Cortex of kidney (tissue), 1 donor: ENCODE data around the gene PTGS1.
"Not testable (repeated sequence)": the region's sequence is repeated elsewhere in the genome, so short reads cannot be mapped to it uniquely, and the experiment has no call there.

Source experiments
- DNase-seq: peaks from one replicate; lab custom pipeline; 2025; lab: John Stamatoyannopoulos, UW

The PTGS1 gene

DNA sequence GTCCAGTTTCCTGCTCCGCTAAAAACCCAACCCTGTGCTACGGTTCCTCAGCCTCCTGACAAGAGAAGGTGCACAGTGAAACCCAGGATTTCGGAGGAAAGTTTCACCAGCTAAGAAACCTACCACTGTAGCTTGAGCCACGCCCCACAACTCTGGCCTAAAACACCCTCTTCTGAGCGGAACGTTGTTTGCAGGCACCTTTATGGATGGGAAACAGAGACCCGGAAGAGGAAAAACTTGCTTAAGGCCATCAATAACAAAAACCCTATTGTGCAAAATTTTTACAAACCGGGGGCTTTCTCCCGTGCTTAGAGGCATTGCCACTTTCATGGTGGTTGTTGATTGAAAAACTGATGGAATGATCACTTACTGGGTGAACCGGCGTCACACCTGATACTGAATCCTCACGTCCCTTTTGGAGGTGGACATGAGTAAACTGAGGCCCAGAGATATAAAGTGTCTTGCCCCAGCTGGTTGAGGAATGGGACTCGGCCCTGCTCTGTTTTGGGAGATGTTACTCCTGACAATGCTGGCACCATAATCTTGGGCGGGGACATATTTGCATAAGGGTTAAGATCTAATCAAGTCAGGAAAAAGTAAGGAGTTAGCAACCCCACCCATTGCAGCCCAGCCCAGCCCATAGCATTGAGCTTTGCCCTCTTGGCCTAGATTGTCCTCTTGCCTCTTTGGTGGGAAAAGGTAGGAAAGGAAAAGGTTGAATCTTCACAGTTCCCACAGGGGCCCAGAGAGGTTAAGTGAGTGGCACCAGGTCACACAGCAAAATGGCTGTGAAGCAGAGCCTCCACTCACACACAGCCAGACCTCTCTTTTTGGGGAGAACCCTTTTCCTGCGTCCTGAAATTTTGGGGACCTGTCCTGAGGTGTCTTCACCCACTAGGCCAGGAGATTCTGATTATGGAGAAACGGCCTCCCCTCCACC is 23.2 kb upstream of the PTGS1 start:
- no peak for DNase-seq

DNA sequence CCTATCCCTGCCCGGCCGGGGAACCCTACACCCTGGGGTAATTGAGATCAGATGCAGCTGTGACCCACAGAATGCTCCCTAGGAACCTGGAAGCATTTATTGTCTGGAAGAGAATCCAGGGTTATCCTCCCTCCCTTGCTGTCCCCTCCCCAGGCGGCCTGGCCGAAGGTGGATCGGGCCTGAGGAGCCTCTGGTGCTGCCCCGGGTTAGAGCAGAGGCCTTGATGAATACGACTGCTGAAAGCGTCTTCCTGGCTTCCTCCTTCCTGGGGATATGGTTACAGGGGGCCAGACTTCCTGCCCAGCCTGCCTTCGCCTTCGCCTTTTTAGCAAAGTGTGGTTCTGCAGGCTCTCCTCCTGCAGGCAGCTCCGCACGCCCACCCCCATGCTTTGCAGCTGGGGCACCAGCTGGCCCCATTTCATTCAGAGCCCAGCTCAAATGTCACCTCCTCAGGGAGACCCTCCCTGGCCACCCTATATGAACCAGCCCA is 22.5 kb upstream of the PTGS1 start:
- DNase-seq, result no peak

DNA sequence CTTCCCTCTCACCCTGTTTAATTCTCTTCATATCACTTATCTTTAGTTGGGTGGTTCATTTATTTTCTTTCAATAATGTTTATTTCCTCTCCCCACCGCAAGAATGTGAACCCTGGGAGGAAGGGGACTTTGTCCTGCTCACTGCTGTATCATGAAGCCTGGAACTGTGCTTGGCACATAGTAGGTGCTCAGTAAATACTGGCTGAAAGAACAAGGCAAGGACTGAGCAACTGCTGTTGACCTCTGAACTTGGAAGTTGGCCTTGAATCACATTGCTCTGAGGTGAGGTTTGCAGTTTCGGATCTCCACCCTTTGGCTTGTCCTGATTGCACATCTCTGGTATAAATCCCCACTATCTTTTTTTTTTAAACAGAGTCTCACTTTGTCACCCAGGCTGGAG is 22.0 kb upstream of the PTGS1 start:
- DNase-seq, result no peak

DNA sequence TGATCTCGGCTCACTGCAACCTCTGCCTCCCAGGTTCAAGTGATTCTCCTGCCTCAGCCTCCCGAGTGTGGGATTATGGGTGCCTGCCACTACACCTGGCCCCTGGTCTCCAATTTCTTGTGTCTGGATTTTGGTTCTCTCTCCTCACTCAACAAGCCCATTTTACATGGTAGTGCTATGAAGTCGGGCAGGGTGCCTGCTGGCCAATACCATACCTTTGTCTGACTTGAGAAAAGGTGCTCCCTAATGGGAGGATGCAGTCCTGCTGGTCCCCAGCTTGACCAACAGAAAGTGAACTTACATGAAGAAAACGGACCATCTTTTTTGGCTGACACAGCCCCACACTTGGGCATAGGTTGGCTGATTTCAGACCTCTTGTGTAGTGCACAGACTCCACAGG is 21.6 kb upstream of the PTGS1 start:
- DNase-seq, result no peak

DNA sequence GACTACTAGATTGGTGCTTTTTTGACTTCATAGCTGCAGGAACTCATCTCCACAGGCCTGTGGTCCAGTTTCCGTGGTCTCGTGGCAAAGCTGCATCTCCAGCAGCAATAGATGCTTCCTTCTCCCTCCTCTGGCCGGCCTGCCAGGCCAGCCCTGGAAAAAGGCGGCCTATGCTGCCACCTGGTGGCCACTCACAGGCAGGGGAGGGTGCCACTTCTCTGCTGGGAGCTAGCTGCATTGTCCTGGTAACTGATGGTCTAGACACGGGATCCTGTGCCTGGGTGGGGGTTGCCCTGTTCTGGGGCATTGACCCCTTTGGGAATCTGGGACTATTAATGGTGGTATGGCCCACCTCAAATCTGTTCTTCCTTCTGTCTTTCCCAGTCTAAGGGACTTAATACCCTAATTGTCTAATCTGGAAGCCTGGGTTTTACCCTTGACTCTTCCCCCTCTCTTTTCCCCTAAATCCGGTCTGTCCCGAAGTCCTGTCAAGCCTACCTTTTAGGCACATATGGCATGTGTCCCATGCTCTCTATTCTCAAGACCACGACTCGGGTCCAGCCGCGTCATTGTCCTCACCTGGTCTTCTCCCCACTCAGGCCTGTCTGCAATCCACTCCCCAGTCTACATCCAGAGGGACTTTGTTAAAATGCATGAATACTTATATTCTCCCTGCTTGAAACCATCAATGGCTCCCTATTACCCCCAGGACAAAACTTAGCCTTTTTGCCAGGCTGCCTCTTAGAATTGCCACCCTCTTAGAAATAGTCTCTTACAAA is 20.1 kb upstream of the PTGS1 start:
- peak; percentile 40 for DNase-seq

DNA sequence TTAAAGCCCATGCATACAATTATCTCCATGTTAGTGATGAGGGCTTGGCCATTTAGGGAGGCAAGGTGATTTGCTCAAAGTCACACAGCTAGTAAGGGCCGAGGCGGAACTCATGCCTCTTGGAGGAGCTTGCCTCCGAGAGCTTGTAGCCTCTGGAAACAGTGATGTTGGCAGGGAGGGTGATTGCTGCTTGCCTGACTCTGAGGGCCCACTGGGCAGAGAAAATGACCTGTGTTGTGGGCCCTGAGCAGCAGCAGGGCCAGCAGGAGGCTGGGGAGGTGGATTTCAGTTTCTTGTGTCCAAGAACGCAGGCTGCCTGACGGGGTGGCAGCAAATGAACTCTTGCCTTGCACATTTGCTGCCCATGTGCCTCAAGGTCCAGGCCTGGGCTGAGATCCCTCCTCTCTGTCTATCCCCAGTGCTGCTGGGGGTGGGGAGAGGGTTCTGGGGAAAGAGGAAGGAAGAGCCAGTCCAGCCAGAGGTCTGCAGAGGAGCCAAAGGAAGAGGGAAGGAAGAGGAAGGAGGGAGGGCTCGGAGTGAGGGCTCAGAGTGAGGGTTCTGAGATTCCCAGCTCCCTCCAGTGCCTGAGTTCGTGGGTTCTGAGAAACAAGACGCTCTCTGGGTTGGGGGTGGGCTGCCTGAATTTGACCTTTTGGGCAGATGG is 16.2 kb upstream of the PTGS1 start:
- no peak for DNase-seq

DNA sequence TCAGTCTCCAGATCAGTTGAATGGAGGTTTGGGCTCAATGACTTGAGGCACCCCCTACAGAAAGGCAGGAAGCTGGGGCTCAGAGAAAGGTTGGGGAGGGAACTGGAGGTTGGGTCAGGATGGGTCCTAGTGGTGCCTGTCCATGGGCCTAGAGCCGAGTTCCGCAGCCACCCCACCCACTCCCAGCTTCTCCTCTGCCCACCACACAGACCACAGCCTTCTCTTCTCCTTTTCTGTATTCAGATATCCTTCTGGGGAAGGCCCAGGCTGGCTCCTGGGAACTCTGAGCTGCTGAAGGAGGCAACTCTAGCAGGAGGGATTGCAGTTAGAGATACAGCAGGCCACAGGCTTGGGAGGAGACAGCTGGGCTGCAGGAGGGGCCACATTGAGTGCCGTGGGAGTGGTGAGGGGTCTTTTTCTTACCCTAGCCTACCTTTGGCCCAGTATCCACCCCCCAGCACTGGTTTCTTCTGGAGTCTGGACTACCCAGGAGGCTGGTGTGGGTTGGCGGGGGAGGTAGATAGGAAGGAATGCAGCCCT is 15.4 kb upstream of the PTGS1 start:
- DNase-seq, result no peak

DNA sequence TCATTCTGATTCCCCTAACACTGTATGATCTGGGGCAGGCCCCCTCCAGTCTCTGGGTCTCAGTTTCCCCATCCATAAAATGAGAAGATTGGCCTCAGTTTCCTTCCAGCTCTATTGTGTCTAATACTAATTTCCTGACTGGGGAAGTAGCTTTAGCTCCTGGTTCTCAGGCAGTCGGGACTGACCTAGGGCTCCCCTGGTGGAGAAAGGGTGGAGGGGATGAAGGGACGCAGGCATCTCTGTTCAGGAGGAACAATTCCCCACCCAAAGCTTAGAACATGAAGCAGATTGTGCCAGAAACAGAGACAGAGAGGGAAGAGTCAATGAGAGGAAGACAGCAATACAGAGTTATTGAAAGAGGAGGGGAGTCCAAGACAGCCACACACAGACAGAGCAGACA is 14.2 kb upstream of the PTGS1 start:
- no peak for DNase-seq

DNA sequence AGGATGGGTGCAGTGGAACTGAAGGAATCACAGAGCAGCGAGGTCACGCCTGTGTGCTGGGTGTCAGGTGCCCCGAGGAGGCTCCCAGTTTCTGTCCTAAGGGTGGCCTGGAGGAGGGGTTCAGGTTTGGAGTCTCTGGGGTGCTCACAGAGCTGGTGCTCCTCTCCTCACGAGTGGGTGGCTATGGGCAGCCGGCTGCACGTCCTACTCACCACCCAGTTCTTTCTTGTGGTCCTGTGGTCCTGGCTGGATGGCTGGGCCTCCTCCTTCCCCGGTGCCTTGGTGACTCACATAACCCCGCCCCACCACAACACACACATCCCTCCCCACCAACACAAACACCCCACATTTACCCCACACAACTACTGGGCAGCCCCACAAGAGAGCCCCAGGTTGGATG is 9.9 kb upstream of the PTGS1 start:
- no peak for DNase-seq

DNA sequence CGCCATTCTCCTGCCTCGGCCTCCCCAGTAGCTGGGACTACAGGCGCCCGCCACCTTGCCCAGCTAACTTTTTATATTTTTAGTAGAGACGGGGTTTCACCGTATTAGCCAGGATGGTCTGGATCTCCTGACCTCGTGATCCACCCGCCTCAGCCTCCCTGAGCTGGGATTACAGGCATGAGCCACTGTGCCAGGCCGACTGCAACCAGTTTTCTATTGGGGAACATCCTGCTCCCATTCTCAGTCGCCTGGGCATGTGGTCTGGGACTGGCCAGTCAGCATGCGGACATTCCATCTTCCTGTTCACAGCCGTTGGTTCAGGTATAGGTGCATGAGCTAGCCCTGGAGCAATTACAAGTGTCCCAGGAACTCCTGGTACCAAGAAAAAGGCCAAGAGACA is 7.7 kb upstream of the PTGS1 start:
- DNase-seq, result not testable (repeated sequence)

DNA sequence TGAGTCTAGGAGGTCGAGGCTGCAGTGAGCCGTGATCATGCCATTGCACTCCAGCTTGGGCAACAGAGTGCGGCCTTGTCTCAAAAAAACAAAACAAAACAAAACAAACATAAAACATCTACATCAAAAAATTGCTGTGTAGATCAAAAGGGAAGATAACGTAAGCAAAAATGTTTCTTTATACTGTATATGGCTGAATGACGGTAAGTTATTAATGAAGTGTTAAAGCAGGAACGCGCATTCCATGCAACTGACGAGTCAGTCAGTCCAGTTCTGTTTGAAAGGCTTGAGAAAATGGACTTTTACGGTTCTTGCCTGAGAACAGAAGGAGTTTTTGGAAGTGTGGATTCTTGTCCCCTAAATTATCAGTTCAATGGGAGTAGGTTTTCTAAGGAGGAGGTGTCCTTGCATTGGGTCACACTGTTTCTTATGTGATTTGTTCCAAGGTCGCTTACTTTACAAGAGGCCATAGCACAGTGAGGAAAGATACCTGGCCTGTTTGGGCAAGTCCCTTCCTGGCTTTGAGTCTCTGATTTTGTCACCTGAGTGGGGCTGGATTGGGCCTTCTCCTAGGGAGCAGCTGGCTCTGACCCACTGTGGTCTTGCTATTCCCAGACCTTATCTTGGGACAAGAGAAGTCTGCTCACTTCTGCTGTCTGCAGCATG is 6.6 kb upstream of the PTGS1 start:
- no peak for DNase-seq

DNA sequence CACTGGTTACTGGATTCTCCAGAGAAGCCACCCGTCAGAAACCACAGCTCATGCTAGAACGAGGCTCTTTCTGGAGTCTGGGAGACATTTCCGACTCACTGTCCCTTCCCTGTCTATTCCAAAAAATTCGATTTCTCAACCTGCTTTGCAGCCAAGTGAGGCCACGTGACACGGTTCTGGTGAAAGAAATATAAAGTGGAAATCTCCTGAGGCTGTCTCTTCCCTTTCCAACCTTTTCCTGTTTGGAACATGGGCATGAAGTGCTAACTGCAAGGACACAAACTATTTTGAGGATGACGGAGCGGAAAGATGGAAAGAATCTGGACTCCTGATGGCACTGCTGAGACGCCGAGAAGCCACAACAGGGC is 6.1 kb upstream of the PTGS1 start:
- DNase-seq, result no peak

DNA sequence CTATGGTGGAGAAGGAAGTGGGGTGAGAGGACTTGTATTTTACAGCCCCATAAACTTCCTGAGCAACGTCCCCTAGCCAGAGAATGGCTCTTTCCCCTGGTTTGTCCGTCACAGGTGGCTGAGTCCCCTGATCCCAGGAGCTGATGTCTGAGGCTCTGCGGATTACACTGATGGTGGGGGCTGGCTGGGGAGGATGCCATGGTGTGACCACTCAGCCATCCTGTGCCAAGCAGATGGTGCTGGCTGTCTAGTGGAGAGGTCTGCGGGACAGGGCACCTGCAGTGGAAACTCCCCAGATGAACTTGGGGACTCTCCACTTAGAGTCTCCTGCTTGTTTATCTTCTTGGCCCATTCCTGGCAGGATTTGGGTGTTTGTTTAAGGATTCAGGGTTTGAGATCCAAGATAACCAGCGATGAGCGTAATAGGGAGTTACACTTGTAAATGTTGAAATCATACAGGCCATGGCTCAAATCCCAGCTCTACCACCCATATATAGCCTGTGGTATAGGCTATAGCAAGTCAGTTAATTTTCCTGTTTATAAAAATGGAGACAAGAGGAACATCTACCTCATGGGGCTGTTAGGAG is 4.7 kb upstream of the PTGS1 start:
- no peak for DNase-seq

DNA sequence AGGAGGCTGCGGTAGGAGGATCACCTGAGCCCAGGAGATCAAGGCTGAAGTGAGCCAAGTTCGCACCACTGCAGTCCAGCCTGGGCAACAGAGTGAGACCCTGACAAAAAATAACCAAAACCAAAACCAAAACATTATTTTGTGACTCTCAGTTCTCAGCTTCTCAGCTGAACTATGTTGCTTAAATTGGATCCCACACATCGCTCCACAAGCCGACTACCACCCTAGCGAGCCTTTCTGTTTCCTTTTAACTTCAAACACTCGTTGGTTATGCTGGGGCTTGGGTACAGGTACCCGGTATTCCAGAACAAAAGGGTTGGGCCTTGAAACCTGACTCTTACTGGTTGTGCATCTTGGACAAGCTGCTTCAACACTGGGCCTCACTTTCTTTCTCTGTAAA is 3.8 kb upstream of the PTGS1 start:
- no peak for DNase-seq

DNA sequence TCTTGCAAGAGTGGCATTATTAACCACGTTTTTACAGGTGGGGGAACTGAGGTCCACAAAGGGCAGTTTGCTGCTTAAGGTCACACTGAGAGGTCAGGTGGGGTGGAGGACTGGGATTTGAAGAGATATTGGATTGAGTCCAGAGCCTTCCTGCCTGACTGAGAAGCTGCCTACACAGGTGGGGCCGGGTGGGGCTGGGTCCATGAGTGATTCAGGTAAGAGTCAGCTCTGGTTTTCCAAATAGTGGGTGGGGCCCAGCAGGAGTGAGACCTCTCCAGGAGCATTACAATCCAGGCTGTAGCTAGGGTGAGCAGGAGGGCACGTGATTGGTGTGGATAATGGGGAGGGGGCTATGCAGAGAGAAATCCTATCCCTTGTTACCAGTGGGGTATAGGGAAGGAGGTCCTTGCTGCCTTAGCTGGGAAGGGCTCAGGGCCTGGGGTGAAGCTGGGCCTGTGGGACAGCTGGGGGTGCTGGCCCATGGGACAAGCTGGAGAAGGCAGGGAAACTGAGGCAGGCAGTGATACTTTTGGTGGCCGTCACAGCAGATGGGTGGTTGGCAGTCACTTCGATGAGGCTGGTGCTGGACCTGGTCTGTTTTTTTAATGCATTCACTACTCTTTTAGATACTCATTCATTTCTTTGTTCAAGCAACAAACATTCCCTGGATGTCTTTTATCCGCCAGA is 2.9 kb upstream of the PTGS1 start:
- no peak for DNase-seq

DNA sequence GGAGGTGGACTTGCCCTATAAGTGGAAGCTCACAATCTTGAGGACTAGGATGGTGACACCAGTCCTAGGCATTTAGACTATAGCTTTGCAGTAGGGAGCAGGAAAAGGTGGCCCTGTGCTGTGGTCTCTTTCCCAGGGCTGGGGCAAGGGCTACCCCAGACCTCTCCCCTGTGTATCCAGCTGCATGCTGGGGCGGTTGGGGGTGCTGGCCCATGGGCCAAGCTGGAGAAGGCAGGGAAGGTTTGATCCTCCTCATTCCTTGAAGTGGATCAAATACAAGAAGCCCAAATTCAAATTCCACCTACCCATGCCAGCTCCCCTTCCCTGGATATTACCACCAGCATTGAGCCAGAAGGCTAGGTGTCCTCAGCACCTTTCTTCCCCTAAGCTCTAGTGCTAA is 2.2 kb upstream of the PTGS1 start:
- no peak for DNase-seq

DNA sequence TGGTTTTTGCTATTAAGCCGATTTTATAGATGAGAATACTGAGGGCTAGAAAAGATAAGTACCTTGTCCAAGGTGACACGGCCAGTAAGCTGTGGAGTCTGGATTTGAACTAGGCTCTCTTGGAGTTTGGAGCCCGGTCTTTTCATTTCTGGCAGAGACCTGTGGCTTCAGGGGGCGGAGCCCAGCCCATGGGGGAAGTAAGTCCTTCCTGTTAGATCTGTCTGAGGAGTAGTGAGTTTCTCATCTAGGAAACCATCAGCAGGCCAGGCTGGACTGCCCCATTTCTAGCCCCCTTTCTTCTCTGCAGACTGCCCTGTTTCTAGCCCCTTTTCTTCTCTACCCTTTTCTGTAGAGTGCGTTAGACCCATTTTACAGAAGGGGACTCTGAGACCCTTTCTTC is 521 bp upstream of the PTGS1 start:
- DNase-seq, result no peak

DNA sequence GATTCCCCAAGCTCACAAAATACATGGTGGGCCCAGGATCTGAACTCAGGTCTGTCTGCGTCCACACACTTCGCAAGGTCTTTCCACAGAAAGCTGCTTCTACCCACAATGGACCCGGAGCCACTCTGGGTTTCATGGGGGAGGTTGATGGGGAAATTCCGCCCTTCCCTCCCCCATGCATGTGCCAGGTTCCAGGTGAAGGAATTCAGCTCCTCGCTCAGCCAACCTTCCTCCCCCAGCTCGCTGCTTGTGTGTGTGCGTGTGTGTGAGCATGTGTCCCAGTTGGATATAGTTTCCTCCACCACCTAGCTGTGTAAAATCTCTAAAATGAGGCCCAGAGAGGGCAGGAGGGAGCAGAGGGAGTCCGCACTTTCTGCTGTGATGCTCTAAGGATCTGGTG is 1.0 kb downstream of the PTGS1 start:
- no peak for DNase-seq

DNA sequence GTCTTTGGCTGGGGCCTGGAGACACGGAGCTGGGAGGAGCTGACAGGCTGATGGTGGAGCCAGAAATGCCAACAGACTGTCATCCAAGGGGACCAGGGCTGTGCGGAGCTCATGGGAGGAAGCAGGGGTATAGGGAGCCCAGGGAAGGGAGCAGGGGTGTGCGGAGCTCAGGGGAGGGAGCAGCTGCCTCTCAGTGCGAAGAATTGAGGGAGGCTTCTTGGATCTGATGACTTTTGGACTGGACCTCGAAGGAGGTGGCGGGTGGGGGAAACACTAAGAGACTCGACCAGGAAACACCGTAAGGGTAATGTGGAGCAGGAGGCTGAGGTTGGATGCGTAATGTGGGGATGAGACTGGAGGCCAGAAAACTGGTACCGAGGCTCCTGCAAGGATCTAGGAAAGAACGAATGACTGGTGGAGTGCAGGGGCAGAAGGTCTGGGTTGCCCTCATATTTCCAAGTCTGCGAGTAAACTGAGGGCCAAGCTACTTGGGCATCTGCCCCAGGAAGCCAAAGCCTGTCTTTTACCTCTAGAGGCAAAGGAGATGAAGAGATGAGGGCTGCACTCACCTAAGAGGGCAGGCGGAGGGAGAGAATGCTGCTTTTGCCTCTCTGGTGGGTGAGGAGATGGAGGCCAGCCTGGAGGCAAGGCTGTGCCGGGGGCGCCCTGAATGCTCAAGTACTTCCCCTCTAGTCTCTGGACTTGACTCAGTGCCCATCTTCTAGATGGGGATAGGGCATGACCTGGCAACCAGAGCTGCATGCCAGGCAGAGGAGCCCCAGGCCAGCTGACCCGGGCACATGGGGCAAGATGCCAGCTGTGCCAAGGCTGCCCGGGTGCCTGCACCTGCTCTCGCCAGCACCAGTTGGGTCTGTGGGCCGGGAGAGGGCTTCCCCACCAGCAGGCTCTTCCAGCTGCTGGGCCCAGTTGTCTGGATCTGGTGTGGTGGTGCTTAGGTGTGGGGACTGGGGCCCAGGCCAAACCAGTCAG is 2.3 kb downstream of the PTGS1 start:
- no peak for DNase-seq
